ENCODE measurements around the gene ULK4. TPM values are rescaled to one million over a fixed set of nuclear protein-coding genes. Genes with fewer than 3 reads are reported as not detected.
A peak's percentile ranks its signal among the peaks of the same experiment; 100 is the strongest.

ULK4 gene
- total RNA-seq, 2 experiments from 2014 or later: 6.8 to 6.9 TPM

- intact Hi-C loops (cut with micrococcal nuclease): no loop called here
- ChIA-PET POLR2A (no interaction called here), CTCF (interaction anchor here (0.7 to 1.2 kb wide), 2 partner anchors 13 to 51 kb away, joined by 3 read pairs; no protein-coding TSS in a partner anchor)
- DNase-seq (no peak), ATAC-seq (no peak)
- Mint-ChIP-seq H3K27me3 (peaks cover 3% of the 10 kb centered on the region), H3K4me1 (ENCODE audit: low read depth) (no peaks in the 10 kb centered on the region), H3K36me3 (ENCODE audit: low read depth) (peaks cover 1% of the 10 kb centered on the region), H3K4me3 (no peak overlapping the region), H3K27ac (no peak overlapping the region), H3K9me3 (peaks cover 10% of the 10 kb centered on the region)
- no peak for TF ChIP-seq CTCF (IDR thresholded peaks at IDR 0.05)
These were observed 531.5 kb downstream of the ULK4 start for GRCh38 chr3:41430391-41430790.

GRCh38 chr3:41426485-41426884 lies 535.4 kb downstream of the ULK4 start:
- Mint-ChIP-seq H3K4me3 (no peak overlapping the region), H3K27ac (no peak overlapping the region), H3K4me1 (ENCODE audit: low read depth) (peaks cover 9% of the 10 kb centered on the region), H3K36me3 (ENCODE audit: low read depth) (peaks cover 1% of the 10 kb centered on the region), H3K27me3 (peaks cover 3% of the 10 kb centered on the region), H3K9me3 (peaks cover 10% of the 10 kb centered on the region)
- TF ChIP-seq CTCF (IDR thresholded peaks at IDR 0.05): no peak
- CTCF ChIA-PET: no interaction called here
- intact Hi-C loops (cut with micrococcal nuclease): no loop called here
- DNase-seq (no peak), ATAC-seq (no peak)
- POLR2A ChIA-PET: no interaction called here

- intact Hi-C loops (cut with micrococcal nuclease): no loop called here
- ATAC-seq: no peak
- Mint-ChIP-seq H3K4me3 (no peak overlapping the region), H3K27ac (no peak overlapping the region), H3K9me3 (peaks cover 10% of the 10 kb centered on the region), H3K27me3 (peaks cover 3% of the 10 kb centered on the region), H3K4me1 (ENCODE audit: low read depth) (peaks cover 11% of the 10 kb centered on the region), H3K36me3 (ENCODE audit: low read depth) (peaks cover 1% of the 10 kb centered on the region)
- ChIA-PET POLR2A (no interaction called here), CTCF (no interaction called here)
- TF ChIP-seq CTCF (IDR thresholded peaks at IDR 0.05): no peak
- DNase-seq: no peak
These were observed 537.2 kb downstream of the ULK4 start for GRCh38 chr3:41424543-41425300.

- Mint-ChIP-seq H3K27ac (peak overlapping the region; percentile 69), H3K9me3 (no peaks in the 10 kb centered on the region), H3K4me3 (no peak overlapping the region), H3K4me1 (ENCODE audit: low read depth) (peaks cover 17% of the 10 kb centered on the region), H3K36me3 (ENCODE audit: low read depth) (no peaks in the 10 kb centered on the region), H3K27me3 (no peaks in the 10 kb centered on the region)
- POLR2A ChIA-PET: no interaction called here
- TF ChIP-seq CTCF (IDR thresholded peaks at IDR 0.05): no peak
- no peak for DNase-seq
- CTCF ChIA-PET: no interaction called here
- intact Hi-C loops (cut with micrococcal nuclease): no loop called here
- ATAC-seq: no peak
These were observed 542.1 kb downstream of the ULK4 start for GRCh38 chr3:41419809-41420208.

GRCh38 chr3:41418961-41419691 lies 542.8 kb downstream of the ULK4 start:
- ChIA-PET CTCF (no interaction called here), POLR2A (no interaction called here)
- DNase-seq: peak; percentile 57
- Mint-ChIP-seq H3K27ac (peak overlapping the region; percentile 69), H3K9me3 (no peaks in the 10 kb centered on the region), H3K4me3 (no peak overlapping the region), H3K4me1 (ENCODE audit: low read depth) (peaks cover 12% of the 10 kb centered on the region), H3K27me3 (no peaks in the 10 kb centered on the region), H3K36me3 (ENCODE audit: low read depth) (no peaks in the 10 kb centered on the region)
- intact Hi-C loops (cut with micrococcal nuclease): no loop called here
- peak; percentile 95 for ATAC-seq
- no peak for TF ChIP-seq CTCF (IDR thresholded peaks at IDR 0.05)

All from activated CD8-positive, alpha-beta T cell treated with anti-CD3 and anti-CD28 coated beads for 36 hours (primary cell).